A673 (cell line): ENCODE measurements around the gene F11. TPM values are rescaled to one million over a fixed set of nuclear protein-coding genes. Genes with fewer than 3 reads are reported as not detected.

Experiments used
- BruUV-seq: library from RNA; stranded (reverse); fragments of 400-500 nt; replicated peaks from 2 replicates; lab custom pipeline; 2021; lab: Mats Ljungman, UMichigan
- CTCF ChIA-PET: fragments of 300-600 bp; sonication (Branson Sonifier 250); formaldehyde crosslinking; loops from one replicate; lab custom pipeline; 2022; ENCODE audit warnings: antibody characterized with exemption; lab: Charles Lee
- POLR2A ChIA-PET: fragments of 300-600 bp; sonication (Branson Sonifier 250); formaldehyde crosslinking; loops from one replicate; lab custom pipeline; 2022; ENCODE audit warnings: antibody characterized with exemption; ENCODE audit not compliant: low non-redundant PET; lab: Charles Lee
- DNase-seq: peaks from one replicate; pipeline ENCODE4 v3.0.0-alpha.2; 2015; ENCODE audit warnings: low spot score
- H3K27ac ChIP-seq: fragments of 200-600 bp; sonication (generic); 2 replicates; pipeline ENCODE4 v1.5.1; 2016; ENCODE audit warnings: mixed run types, low read depth, mild to moderate bottlenecking, mixed read lengths, antibody characterized with exemption, low read length; ENCODE audit not compliant: poor library complexity, severe bottlenecking
- H3K27me3 ChIP-seq: fragments of 200-600 bp; sonication (generic); replicated peaks from 2 replicates; pipeline ENCODE4 v1.6.1; 2017; ENCODE audit warnings: mixed run types, low read depth, mild to moderate bottlenecking, mixed read lengths, antibody characterized with exemption, low read length; ENCODE audit not compliant: insufficient read depth, poor library complexity
- H3K36me3 ChIP-seq: fragments of 200-600 bp; sonication (generic); 2 replicates; pipeline ENCODE4 v1.6.1; 2016; ENCODE audit warnings: mixed run types, mild to moderate bottlenecking, mixed read lengths, antibody characterized with exemption, low read length; ENCODE audit not compliant: insufficient read depth, poor library complexity, severe bottlenecking
- H3K4me1 ChIP-seq: fragments of 200-600 bp; sonication (generic); 2 replicates; pipeline ENCODE4 v1.6.1; 2017; ENCODE audit warnings: mixed run types, mild to moderate bottlenecking, mixed read lengths, antibody characterized with exemption, low read length; ENCODE audit not compliant: insufficient read depth, poor library complexity, severe bottlenecking
- H3K4me3 ChIP-seq: fragments of 200-600 bp; sonication (generic); 2 replicates; pipeline ENCODE4 v1.5.1; 2016; ENCODE audit warnings: low read depth, mixed run types, mild to moderate bottlenecking, mixed read lengths, low read length; ENCODE audit not compliant: poor library complexity, severe bottlenecking
- H3K9me3 ChIP-seq: fragments of 200-600 bp; sonication (generic); 2 replicates; pipeline ENCODE4 v1.6.1; 2016; ENCODE audit warnings: mixed run types, low read depth, mild to moderate bottlenecking, mixed read lengths, antibody characterized with exemption, low read length; ENCODE audit not compliant: poor library complexity, severe bottlenecking
- CTCF ChIP-seq: fragments of 300-800, 200-600 bp; sonication (generic); conservative IDR thresholded peaks from 2 replicates; pipeline ENCODE4 v1.5.1; 2017; ENCODE audit warnings: low read depth, mild to moderate bottlenecking, antibody characterized with exemption, low read length, moderate library complexity, mixed read lengths
- EZH2 ChIP-seq: fragments of 200-600 bp; sonication (generic); IDR thresholded peaks from 2 replicates; pipeline ENCODE4 v1.6.1; 2017; ENCODE audit warnings: borderline replicate concordance, low read depth, mild to moderate bottlenecking, mixed read lengths, antibody characterized with exemption, low read length; ENCODE audit not compliant: poor library complexity, severe bottlenecking
- intact Hi-C: fragments of 100-400 bp; cut with micrococcal nuclease; formaldehyde crosslinking; loops from one replicate; pipeline ENCODE4 v1.10.0; 2022; ENCODE audit not compliant: unreplicated experiment
- total RNA-seq: library from RNA; stranded (reverse); gene quantifications from 2 replicates; pipeline ENCODE4 v1.2.3, GENCODE V29; 2021

F11 gene
- total RNA-seq, 1 experiment from 2014 or later, result 0.24 TPM

- BruUV-seq, result no TSS peak
- intact Hi-C loops, result no loop called here
- H3K4me1 ChIP-seq, result no peaks in the 10 kb centered on the region
- H3K36me3 ChIP-seq, result no peaks in the 10 kb centered on the region
- CTCF ChIA-PET, result no interaction called here
- TF ChIP-seq CTCF (no peak), EZH2 (no peak)
- no peaks in the 10 kb centered on the region for H3K27me3 ChIP-seq
- POLR2A ChIA-PET, result no interaction called here
- no peaks in the 10 kb centered on the region for H3K9me3 ChIP-seq
- H3K4me3 ChIP-seq, result no peak overlapping the region
- H3K27ac ChIP-seq, result no peak overlapping the region
- DNase-seq, result no peak
Observed at GRCh38 chr4:186249785-186250754, 15.9 kb upstream of the F11 start.

- intact Hi-C loops, result no loop called here
- Histone ChIP-seq H3K27me3 (no peaks in the 10 kb centered on the region), H3K36me3 (no peaks in the 10 kb centered on the region), H3K9me3 (no peaks in the 10 kb centered on the region), H3K4me3 (no peak overlapping the region), H3K4me1 (no peaks in the 10 kb centered on the region), H3K27ac (no peak overlapping the region)
- ChIA-PET POLR2A (no interaction called here), CTCF (no interaction called here)
- TF ChIP-seq EZH2, result no peak
- TF ChIP-seq CTCF, result no peak
- no peak for DNase-seq
- no TSS peak for BruUV-seq
Observed at GRCh38 chr4:186250760-186251159, 15.2 kb upstream of the F11 start.

DNA sequence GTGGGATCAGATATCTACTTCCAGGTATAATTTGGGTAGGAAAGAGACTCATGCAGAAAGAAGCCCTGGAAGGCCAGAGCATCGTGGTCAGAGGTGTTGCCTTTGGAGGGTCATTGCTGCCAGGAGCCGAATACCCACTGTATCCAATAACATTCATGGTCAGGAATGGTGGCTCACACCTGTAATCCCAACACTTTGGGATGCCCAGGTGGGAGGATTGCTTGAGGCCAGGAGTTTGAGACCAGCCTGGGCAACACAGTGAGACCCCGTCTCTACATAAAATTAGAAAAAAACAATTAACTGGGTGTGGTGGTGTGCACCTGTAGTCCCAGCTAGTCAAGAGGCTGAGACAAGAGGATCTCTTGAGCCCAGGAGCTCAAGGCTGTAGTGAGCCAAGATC is 10.9 kb upstream of the F11 start:
- Histone ChIP-seq H3K36me3 (no peaks in the 10 kb centered on the region), H3K4me3 (no peak overlapping the region), H3K27ac (no peak overlapping the region), H3K27me3 (no peaks in the 10 kb centered on the region), H3K9me3 (no peaks in the 10 kb centered on the region), H3K4me1 (no peaks in the 10 kb centered on the region)
- CTCF ChIA-PET, result no interaction called here
- no peak for TF ChIP-seq EZH2
- TF ChIP-seq CTCF, result no peak
- no TSS peak for BruUV-seq
- intact Hi-C loops, result no loop called here
- POLR2A ChIA-PET, result no interaction called here
- no peak for DNase-seq
